Keratinocyte (primary cell): Measurements from ENCODE around the gene FNDC7.

ENCODE experiments used
- EZH2 ChIP-seq: IDR thresholded peaks from one replicate; pipeline ENCODE4 v1.6.1; 2012; ENCODE audit warnings: inconsistent platforms, mild to moderate bottlenecking, low read length, moderate library complexity
- TF ChIP-seq, protein P1 (sequence below), 3 experiments: IDR thresholded peaks in 1 of 3; conservative IDR thresholded peaks in 1 of 3; optimal IDR thresholded peaks in 1 of 3; 2 replicates in 2 of 3; 3 replicates in 1 of 3; pipeline versions ENCODE3 to v1.5.1; 2011; ENCODE audit warnings: low read length in 3 of 3, mild to moderate bottlenecking in 3 of 3, moderate library complexity in 2 of 3, control low read depth in 1 of 3, inconsistent platforms in 1 of 3; ENCODE audit not compliant: insufficient read depth in 2 of 3; ENCODE audit errors: extremely low read depth in 1 of 3

DNA sequence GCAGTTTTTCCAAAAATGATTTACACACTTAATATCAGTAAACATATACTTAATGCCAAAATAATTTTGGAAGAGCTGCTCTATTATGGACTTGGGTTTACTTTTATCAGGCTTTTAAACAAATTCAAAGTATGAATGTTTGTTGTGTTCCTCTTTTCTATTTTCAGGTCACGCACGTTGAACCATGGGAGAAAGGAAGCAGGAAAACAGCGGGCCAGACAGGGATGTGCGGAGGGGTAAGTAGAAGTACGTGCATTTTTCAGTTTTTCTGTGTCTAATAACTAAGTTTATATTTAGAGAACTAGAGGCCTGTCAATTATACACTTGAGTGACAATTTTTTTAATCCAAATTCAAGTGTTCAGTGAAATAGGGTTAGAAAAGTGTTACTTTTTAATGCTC, 17.2 kb upstream of the FNDC7 start:
- TF ChIP-seq, protein P1, sequence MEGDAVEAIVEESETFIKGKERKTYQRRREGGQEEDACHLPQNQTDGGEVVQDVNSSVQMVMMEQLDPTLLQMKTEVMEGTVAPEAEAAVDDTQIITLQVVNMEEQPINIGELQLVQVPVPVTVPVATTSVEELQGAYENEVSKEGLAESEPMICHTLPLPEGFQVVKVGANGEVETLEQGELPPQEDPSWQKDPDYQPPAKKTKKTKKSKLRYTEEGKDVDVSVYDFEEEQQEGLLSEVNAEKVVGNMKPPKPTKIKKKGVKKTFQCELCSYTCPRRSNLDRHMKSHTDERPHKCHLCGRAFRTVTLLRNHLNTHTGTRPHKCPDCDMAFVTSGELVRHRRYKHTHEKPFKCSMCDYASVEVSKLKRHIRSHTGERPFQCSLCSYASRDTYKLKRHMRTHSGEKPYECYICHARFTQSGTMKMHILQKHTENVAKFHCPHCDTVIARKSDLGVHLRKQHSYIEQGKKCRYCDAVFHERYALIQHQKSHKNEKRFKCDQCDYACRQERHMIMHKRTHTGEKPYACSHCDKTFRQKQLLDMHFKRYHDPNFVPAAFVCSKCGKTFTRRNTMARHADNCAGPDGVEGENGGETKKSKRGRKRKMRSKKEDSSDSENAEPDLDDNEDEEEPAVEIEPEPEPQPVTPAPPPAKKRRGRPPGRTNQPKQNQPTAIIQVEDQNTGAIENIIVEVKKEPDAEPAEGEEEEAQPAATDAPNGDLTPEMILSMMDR (optimal IDR thresholded peaks at IDR 0.05 in 1 of 3, IDR thresholded peaks at IDR 0.05 in 1 of 3, conservative IDR thresholded peaks at IDR 0.05 in 1 of 3; ENCODE audit: extremely low read depth in 1 of 3, insufficient read depth in 2 of 3, low read length in 3 of 3), result no peak
- no peak for TF ChIP-seq EZH2
